ENCODE measurements around the gene PACSIN2.
A peak's percentile ranks its signal among the peaks of the same experiment; 100 is the strongest.
"Not testable (repeated sequence)": the region's sequence is repeated elsewhere in the genome, so short reads cannot be mapped to it uniquely, and the experiment has no call there.

Gene PACSIN2

GRCh38 chr22:42991010-42991651, 23.8 kb downstream of the PACSIN2 start:
- DNase-seq, result no peak

GRCh38 chr22:42990131-42990838, 24.7 kb downstream of the PACSIN2 start:
- DNase-seq, result no peak

DNA sequence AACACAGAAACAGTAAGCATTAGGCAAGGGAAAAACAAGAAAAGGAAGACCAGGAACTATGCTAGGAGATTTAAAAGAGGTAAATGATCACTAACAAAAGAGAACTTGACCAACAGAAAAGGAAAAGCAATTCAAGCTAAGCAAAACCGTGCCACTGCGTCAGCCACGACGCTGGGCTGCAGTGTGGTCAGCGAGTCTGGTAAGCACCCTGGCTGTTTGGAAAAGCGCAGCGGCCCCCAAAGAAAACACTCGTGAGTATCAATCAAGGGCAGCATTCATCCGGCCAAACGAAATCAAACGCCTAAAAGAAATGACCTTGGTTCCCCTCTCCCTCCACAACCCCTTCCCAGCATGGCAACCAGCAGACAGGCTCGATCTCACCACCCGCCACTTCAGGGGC, 28.8 kb downstream of the PACSIN2 start:
- DNase-seq, result no peak

DNA sequence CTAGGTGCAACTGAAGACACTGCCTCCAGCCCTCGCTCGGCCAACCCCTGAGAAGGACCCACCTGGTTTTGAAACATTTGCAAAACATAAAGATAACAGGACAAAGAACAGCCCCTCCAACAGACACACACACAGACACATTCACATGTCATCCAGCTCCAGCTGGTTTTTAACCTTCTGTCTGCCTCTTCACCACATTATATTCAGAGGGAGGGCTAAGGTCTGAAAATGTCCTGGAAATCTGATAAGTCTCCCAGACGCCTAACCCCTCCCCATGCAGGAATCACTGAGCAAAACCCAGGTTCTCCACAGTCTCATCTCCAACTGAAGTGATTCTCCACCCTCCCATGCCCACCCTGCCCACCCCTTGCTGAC, 29.4 kb downstream of the PACSIN2 start:
- no peak for DNase-seq

DNA sequence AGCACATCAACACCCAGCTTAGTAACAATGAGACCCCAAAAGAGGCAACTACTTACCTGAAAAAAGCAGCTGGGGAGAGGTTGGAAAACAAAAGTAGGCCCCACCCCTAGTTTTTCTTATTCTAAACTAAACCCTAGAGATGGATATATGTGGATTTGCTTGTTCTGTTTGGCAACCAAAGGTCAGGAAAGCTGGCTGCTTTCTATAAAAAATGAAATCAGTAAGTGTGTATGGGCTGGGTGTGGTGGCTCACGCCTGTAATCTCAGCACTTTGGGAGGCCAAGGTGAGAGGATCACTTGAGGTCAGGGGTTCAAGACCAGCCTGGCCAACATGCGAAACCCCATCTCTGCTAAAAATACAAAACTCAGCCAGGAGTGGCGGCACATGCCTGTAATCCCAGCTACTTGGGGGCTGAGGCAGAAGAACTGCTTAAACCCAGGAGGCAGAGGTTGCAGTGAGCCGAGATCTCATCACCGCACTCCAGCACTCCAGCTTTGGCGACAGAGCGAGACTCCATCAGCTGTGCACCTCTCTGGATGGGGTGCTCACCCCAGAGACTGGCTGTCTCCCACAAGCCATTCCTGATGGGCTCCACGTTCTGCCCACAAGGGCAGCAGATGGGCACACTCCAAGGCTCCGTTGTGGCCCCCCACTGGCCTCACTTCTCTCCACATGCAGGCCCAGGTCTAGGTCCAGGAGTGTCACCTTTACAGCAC, 30.0 kb downstream of the PACSIN2 start:
- DNase-seq, result no peak

- no peak for DNase-seq
Measured at GRCh38 chr22:42984397-42984796, 30.6 kb downstream of the PACSIN2 start.

DNA sequence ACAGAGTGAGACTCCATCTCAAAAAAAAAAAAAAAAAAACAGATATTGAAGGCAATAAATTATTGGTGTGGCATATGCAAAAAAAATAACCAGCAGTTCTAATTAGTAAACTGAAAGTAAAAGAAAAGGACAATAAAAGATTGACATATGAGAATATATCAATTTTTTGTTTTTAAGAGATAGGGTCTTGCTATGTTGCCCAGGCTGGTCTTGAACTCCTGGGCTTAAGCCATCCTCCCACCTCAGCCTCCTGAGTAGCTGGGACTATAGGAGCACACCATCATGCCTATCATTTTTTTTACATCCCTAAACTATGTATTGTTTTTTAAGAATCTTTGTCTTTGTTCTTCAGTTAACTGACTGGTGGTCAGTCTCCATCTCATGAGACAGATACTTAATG, 31.5 kb downstream of the PACSIN2 start:
- no peak for DNase-seq

DNA sequence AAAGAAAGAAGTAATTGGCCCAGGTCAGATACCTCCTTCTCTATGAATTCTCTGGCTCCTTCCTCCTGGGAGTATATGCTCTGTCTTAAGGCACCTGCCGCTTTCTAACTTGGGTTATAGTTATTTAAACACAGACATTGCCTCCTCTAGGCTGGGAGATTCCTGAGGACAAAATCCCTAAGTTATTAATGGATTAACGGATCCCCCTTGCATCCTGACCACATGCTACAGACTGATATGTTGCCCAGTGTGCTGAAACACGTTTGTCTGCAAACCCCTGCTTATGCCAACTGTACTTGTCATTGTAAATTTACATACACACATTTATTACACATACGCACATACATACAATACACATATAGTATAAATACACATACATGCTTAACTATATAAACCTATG, 35.3 kb downstream of the PACSIN2 start:
- DNase-seq, result no peak

DNA sequence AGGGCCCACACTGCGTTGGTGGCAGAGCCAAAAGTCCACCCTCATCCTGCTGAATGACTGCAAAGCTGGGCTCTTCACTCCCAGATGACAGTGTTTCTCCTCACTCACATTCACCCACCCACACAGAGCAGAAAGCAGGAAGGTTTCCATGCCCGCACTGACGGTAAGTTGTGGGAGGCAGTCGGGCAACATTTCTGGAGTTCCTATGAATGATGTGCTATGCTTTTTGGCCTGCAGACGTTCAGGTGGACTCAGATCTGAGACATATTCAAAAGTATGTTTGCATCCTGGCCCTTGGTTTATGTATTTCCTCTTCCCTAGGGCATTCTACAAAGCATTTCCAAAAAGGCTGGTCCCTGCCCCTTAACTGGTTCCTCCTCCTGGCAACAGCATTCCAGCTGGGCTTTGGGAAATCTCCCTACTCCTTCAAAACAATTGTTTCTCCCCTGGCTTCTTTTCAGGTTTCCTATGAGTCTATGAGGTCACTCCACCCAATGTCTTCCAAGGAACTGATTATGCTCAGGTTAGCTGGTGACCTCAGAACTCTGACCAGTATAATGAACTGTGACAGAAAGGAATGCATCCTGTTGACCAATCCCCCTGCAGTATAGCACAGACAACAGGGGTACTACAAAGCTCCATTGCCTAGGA, 36.4 kb downstream of the PACSIN2 start:
- no peak for DNase-seq

- no peak for DNase-seq
Measured at GRCh38 chr22:42977569-42977968, 37.4 kb downstream of the PACSIN2 start.

DNA sequence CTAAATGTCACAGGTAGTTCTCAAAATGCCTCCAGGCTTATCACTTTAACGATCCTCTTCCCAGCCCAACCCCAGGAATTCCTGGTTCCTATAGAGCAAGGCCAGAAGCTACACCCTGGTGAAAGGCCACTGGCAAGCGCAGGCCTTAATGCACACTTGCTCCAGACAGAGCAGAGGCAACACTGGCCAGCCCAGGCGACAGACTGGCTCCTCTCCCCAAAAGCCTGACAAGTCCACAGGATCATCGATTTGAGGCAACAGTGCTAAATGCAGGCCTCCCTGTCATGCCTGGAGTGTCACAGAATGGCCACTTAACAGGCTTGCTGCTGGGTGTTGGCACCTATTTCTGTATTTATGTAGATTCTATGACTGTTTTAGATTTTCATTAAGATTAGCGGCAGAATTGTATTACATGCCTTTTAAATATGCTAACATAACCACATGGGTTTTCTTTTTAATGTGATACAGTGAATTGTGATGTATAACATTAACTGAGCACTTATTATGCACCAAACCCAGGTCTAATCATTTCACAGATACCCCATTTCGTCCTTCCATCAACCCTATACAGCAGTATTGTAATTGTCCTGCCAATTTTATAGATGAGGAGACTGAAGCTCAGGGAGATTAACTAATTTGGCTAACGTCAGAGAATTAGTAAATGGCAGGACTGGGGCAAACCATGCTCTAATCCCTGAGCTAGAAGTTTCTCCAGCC, 38.6 kb downstream of the PACSIN2 start:
- no peak for DNase-seq

DNA sequence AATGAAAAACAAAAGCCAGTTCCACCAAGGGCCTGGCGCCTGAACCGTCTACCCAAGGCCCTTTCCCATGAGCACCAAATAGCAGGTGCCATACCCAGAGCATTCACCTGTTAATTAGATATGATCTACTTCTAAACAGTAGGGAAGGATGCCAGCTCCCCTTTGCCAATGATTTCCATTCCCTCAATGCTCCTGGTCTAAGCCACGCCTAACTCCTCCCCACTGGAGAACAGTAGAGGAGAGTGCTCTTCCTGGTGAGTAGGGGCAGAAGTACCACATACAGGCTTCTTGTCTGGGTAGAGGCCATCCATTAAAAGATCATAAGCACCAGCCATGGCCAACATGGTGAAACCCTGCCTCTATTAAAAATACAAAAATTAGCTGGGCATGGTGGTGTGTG, 40.7 kb downstream of the PACSIN2 start:
- DNase-seq, result no peak

DNA sequence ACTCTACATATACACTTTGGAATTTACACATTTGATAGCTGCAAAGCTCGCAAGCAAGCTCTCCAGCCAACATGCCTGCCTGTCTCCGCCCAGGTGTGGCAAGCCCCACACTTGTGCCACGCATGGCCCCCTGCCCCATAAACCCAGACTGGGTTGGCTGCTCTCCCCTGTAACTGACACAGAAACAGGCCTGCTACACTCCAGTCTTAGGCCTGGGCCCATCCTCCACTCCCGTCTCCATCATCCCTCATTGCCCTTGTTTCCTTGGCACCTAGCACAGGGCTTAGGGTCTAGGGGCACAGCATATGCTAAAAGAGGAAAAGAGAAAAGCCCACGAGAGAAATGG, 41.4 kb downstream of the PACSIN2 start:
- no peak for DNase-seq

- no peak for DNase-seq
Measured at GRCh38 chr22:42972649-42973535, 42.1 kb downstream of the PACSIN2 start.

- not testable (repeated sequence) for DNase-seq
Measured at GRCh38 chr22:42971473-42971860, 43.5 kb downstream of the PACSIN2 start.

DNA sequence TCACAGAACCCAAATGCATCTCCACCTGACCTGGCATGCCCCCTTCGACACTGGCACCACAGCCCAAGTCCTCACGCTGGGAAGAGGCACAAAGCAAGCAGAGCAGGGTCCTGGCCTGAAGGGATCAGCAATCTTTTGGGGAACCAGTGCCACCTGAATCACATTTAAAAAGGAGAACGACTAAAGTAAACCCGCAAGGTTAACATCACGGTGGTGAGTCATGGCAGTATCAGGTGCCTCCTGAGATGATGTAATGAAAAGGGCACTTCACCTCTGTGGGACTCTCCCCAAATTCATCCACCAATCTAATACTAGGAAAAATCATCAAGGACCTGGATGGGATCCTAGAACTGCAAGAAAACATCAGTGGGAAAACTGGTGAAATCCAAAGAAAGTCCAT, 44.9 kb downstream of the PACSIN2 start:
- no peak for DNase-seq

DNA sequence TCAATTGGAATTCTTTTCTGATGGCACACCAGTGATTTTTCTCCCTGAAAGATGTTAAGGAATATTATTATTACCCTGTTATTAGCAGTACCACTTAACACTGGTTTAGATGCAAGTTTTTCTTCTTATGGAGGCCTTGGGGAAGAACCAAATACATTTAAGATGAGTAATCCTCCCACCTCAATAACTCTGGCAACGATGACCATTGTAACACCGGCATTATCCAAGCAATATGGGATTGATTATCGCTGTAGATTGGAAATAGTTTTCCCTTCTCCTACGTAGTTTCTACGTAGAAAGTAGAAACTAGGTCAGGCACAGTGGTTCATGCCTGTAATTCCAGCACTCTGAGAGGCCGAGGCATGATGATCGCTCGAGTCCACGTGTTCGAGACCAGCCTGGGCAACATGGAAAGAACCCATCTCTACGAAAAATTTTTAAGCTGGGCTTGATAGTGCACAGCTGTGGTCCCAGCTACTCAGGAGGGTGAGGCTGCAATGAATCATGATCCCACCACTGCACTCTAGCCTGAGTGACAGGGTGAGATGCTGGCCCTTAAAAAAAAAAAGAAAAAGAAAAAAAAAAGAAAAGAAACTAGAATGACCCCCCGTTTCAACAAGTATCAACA, 45.5 kb downstream of the PACSIN2 start:
- no peak for DNase-seq

- no peak for DNase-seq
Measured at GRCh38 chr22:42967933-42968332, 47.0 kb downstream of the PACSIN2 start.

DNA sequence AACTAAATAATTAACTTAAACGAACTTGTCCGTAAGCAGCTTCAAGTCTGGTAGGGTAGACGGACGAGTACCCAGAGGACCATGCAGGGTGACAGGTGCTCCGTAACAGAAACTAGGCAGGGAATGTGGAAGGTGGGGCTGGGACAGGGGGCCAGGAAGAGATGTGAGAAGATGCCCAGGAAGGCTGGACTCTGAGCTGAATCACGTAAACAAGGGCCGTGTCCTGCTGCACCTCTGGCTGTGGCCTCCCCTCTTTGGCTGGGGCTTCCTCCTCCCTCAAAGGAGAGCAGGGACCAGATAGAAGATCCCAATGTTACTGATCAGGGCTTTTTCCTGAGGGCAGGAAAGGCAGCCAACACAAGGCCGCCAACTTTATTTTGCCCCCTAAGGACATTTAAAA, 47.9 kb downstream of the PACSIN2 start:
- no peak for DNase-seq

- DNase-seq, result no peak
Measured at GRCh38 chr22:42966497-42966896, 48.5 kb downstream of the PACSIN2 start.

GRCh38 chr22:42964994-42965699, 49.8 kb downstream of the PACSIN2 start:
- peak; percentile 26 for DNase-seq

Data from NCI-H510A treated with DMSO at 0.1 percent for 48 hours (cell line).